Thymus (tissue), 11 donors: ENCODE data around the gene RAET1G. TPM values are rescaled to one million over a fixed set of nuclear protein-coding genes. Genes with fewer than 3 reads are reported as not detected.

ENCODE experiments used
- DNase-seq, 9 donors: peaks; one replicate each; pipeline ENCODE4 v3.0.0-alpha.2; 2013; ENCODE audit warnings: low spot score in 9 of 9, low read depth in 6 of 9, missing footprints in 1 of 9
- H3K27ac ChIP-seq, 2 donors: one replicate each; pipeline ENCODE4 v1.5.1; 2013; ENCODE audit warnings: control low read depth in 1 of 2, low read depth in 1 of 2, low read length in 1 of 2, mild to moderate bottlenecking in 1 of 2, moderate library complexity in 1 of 2
- H3K27me3 ChIP-seq, 2 donors: one replicate each; pipeline ENCODE4 v1.5.1; 2013; ENCODE audit warnings: low read length in 1 of 2; ENCODE audit not compliant: control insufficient read depth in 2 of 2, insufficient read depth in 1 of 2
- H3K36me3 ChIP-seq, 2 donors: one replicate each; pipeline ENCODE4 v1.5.1; 2013; ENCODE audit warnings: low read length in 1 of 2, mild to moderate bottlenecking in 1 of 2, moderate library complexity in 1 of 2; ENCODE audit not compliant: control insufficient read depth in 2 of 2, insufficient read depth in 2 of 2
- H3K4me1 ChIP-seq, 2 donors: one replicate each; pipeline ENCODE4 v1.5.1; 2013; ENCODE audit warnings: low read length in 2 of 2; ENCODE audit not compliant: control insufficient read depth in 2 of 2, insufficient read depth in 2 of 2
- H3K4me3 ChIP-seq, 2 donors: one replicate each; pipeline ENCODE4 v1.5.1; 2013; ENCODE audit warnings: low read length in 2 of 2, control low read depth in 1 of 2, mild to moderate bottlenecking in 1 of 2
- H3K9me3 ChIP-seq, 2 donors: one replicate each; pipeline ENCODE4 v1.5.1; 2013; ENCODE audit warnings: low read length in 1 of 2, mild to moderate bottlenecking in 1 of 2; ENCODE audit not compliant: control insufficient read depth in 2 of 2, insufficient read depth in 1 of 2
- WGBS: extraction: QIAGEN DNeasy Blood & Tissue Kit; methylation state at CpG from one replicate; pipeline ENCODE4 v1.1.7; 2013; 5-methylcytosine and 5-hydroxymethylcytosine counted together
- polyA plus RNA-seq: library from polyadenylated mRNA; stranded (reverse); fragments of 200-250 nt; gene quantifications from one replicate; pipeline ENCODE4 v1.2.3, GENCODE V29; 2013
- total RNA-seq: library from RNA; stranded (reverse); fragments of 120-200 nt; gene quantifications from one replicate; pipeline ENCODE4 v1.2.4, GENCODE V29; 2013
- donor health status: healthy.

Gene RAET1G
- total and polyA plus RNA-seq, 2 donors: 0.64 TPM; not detected in 1

- Histone ChIP-seq H3K4me1 (no peaks in the 10 kb centered on the region), H3K27me3 (peaks cover 0 to 11% of the 10 kb centered on the region in 2 donors), H3K4me3 (no peak overlapping the region), H3K9me3 (no peaks in the 10 kb centered on the region), H3K36me3 (no peaks in the 10 kb centered on the region), H3K27ac (no peak overlapping the region)
- no peak for DNase-seq
- 82% methylated on average over 1 of the region's 1 CpG for WGBS
Observed at GRCh38 chr6:149872233-149872632, 50.7 kb downstream of the RAET1G start.

- H3K36me3 ChIP-seq: no peaks in the 10 kb centered on the region
- no peak overlapping the region for H3K4me3 ChIP-seq
- H3K27me3 ChIP-seq: peaks cover 0 to 16% of the 10 kb centered on the region in 2 donors
- 94% methylated on average over 2 of the region's 2 CpGs for whole genome bisulfite sequencing
- H3K4me1 ChIP-seq: no peaks in the 10 kb centered on the region
- H3K27ac ChIP-seq: no peak overlapping the region
- H3K9me3 ChIP-seq: no peaks in the 10 kb centered on the region
- no peak for DNase-seq
Observed at GRCh38 chr6:149871182-149871581, 51.7 kb downstream of the RAET1G start.

- DNase-seq: no peak
- Histone ChIP-seq H3K4me3 (no peak overlapping the region), H3K27me3 (peaks cover 0 to 23% of the 10 kb centered on the region in 2 donors), H3K27ac (no peak overlapping the region), H3K9me3 (no peaks in the 10 kb centered on the region), H3K4me1 (peaks cover 0 to 4% of the 10 kb centered on the region in 2 donors), H3K36me3 (no peaks in the 10 kb centered on the region)
- WGBS: 74% methylated on average over 10 of the region's 10 CpGs
Observed at GRCh38 chr6:149869275-149869892, 53.5 kb downstream of the RAET1G start.

- H3K36me3 ChIP-seq: no peaks in the 10 kb centered on the region
- peaks cover under 1 to 7% of the 10 kb centered on the region in 2 donors for H3K4me1 ChIP-seq
- WGBS: 71% methylated on average over 4 of the region's 4 CpGs
- no peak for DNase-seq
- H3K4me3 ChIP-seq: no peak overlapping the region
- peaks cover 2 to 35% of the 10 kb centered on the region in 2 donors for H3K27me3 ChIP-seq
- H3K27ac ChIP-seq: no peak overlapping the region
- no peaks in the 10 kb centered on the region for H3K9me3 ChIP-seq
Observed at GRCh38 chr6:149867876-149868640, 54.9 kb downstream of the RAET1G start.

Other genes with a start within 250 kb of the RAET1G start
- gene LATS1, start 205.0 kb downstream of the RAET1G start, total RNA-seq: 12.1 TPM
- 11.2 TPM for gene LATS1, start 205.0 kb downstream of the RAET1G start, polyA plus RNA-seq
- 20.8 TPM for gene NUP43, start 176.6 kb downstream of the RAET1G start, total RNA-seq
- 20.6 TPM for gene NUP43, start 176.6 kb downstream of the RAET1G start, polyA plus RNA-seq
- gene PCMT1, start 173.4 kb downstream of the RAET1G start, total RNA-seq: 70.6 TPM
- 60.3 TPM for gene PCMT1, start 173.4 kb downstream of the RAET1G start, polyA plus RNA-seq
- 2.0 TPM for gene LRP11, start 58.8 kb downstream of the RAET1G start, total RNA-seq
- 10.3 TPM for gene LRP11, start 58.8 kb downstream of the RAET1G start, polyA plus RNA-seq
- gene RAET1E, start 25.0 kb downstream of the RAET1G start, total RNA-seq: 0.05 TPM
- 0.59 TPM for gene RAET1E, start 25.0 kb downstream of the RAET1G start, polyA plus RNA-seq
- gene ULBP2, start 18.9 kb upstream of the RAET1G start, total RNA-seq: 0.66 TPM
- 2.3 TPM for gene ULBP2, start 18.9 kb upstream of the RAET1G start, polyA plus RNA-seq
- 0.19 TPM for gene ULBP1, start 40.8 kb upstream of the RAET1G start, total RNA-seq
- 0.68 TPM for gene ULBP1, start 40.8 kb upstream of the RAET1G start, polyA plus RNA-seq
- 0.28 TPM for gene RAET1L, start 102.4 kb upstream of the RAET1G start, total RNA-seq
- 3.1 TPM for gene RAET1L, start 102.4 kb upstream of the RAET1G start, polyA plus RNA-seq
- 1.1 TPM for gene ULBP3, start 146.0 kb upstream of the RAET1G start, total RNA-seq
- 0.48 TPM for gene ULBP3, start 146.0 kb upstream of the RAET1G start, polyA plus RNA-seq
- gene PPP1R14C, start 219.9 kb upstream of the RAET1G start, total RNA-seq: 0.42 TPM
- gene PPP1R14C, start 219.9 kb upstream of the RAET1G start, polyA plus RNA-seq: 1.9 TPM